SK-N-SH (cell line): ENCODE data around the gene SCD5. TPM values are rescaled to one million over a fixed set of nuclear protein-coding genes. Genes with fewer than 3 reads are reported as not detected.
A peak's percentile ranks its signal among the peaks of the same experiment; 100 is the strongest.

Experiments used
- CTCF ChIA-PET: fragments of 300-600, 350-600 bp; formaldehyde crosslinking; extraction: SDS; loops from one replicate; lab custom pipeline; 2021; lab: Yijun Ruan, JAX
- POLR2A ChIA-PET: fragments of 350-600 bp; sonication (Branson Sonifier 250); formaldehyde crosslinking; extraction: SDS; loops from one replicate; lab custom pipeline; 2020; ENCODE audit warnings: antibody characterized with exemption, inconsistent platforms; lab: Yijun Ruan, JAX
- DNase-seq: peaks from one replicate; pipeline ENCODE4 v3.0.0; 2012
- H2AFZ ChIP-seq: fragments of 200-600 bp; sonication (generic); 2 replicates; pipeline ENCODE4 v1.8.1; 2016; ENCODE audit warnings: antibody characterized with exemption, mild to moderate bottlenecking, low read depth
- H3F3A ChIP-seq: fragments of 200-600 bp; sonication (generic); replicated peaks from 2 replicates; pipeline ENCODE3; 2016; ENCODE audit warnings: antibody characterized with exemption, mild to moderate bottlenecking; ENCODE audit not compliant: insufficient read depth
- H3K27ac ChIP-seq, 2 experiments: fragments of 200-500 bp in 1 of 2; fragments of 200-600 bp in 1 of 2; sonication (Bioruptor generic) in 1 of 2; sonication (generic), shearing (Covaris generic) in 1 of 2; 2 replicates each; pipeline versions ENCODE4 v1.5.1 to v1.6.1; 2014 to 2016; ENCODE audit warnings: low read depth in 2 of 2, inconsistent platforms in 1 of 2, low read length in 1 of 2, mild to moderate bottlenecking in 1 of 2, mixed read lengths in 1 of 2
- H3K27me3 ChIP-seq: fragments of 200-600 bp; sonication (generic), shearing (Covaris generic); 2 replicates; pipeline ENCODE4 v1.6.1; 2016; ENCODE audit warnings: mixed run types; ENCODE audit not compliant: insufficient read depth
- H3K36me3 ChIP-seq, 2 experiments: fragments of 200-500 bp in 1 of 2; fragments of 200-600 bp in 1 of 2; sonication (Bioruptor generic) in 1 of 2; sonication (generic) in 1 of 2; replicated peaks in 1 of 2; 2 replicates each; pipeline versions ENCODE3 to v1.5.1; 2014 to 2016; ENCODE audit warnings: low read length in 1 of 2, mild to moderate bottlenecking in 1 of 2; ENCODE audit not compliant: insufficient read depth in 2 of 2, control insufficient read depth in 1 of 2
- H3K4me1 ChIP-seq, 2 experiments: fragments of 200-500 bp in 1 of 2; fragments of 200-600 bp in 1 of 2; sonication (Bioruptor generic) in 1 of 2; sonication (generic), shearing (Covaris generic) in 1 of 2; 2 replicates each; pipeline versions ENCODE4 v1.5.1 to v1.6.1; 2014 to 2016; ENCODE audit warnings: low read depth in 1 of 2, low read length in 1 of 2, mixed run types in 1 of 2; ENCODE audit not compliant: insufficient read depth in 2 of 2, control insufficient read depth in 1 of 2
- H3K4me2 ChIP-seq: fragments of 200-600 bp; sonication (generic), shearing (Covaris generic); 2 replicates; pipeline ENCODE4 v1.6.1; 2017; ENCODE audit warnings: mixed run types
- H3K4me3 ChIP-seq, 2 experiments: fragments of 200-500 bp in 1 of 2; fragments of 200-600 bp in 1 of 2; sonication (Bioruptor generic) in 1 of 2; sonication (generic), shearing (Covaris generic) in 1 of 2; 2 replicates each; pipeline versions ENCODE4 v1.5.1 to v1.8.1; 2014 to 2016; ENCODE audit warnings: low read depth in 2 of 2, inconsistent platforms in 1 of 2, low read length in 1 of 2, mild to moderate bottlenecking in 1 of 2, mixed read lengths in 1 of 2, moderate library complexity in 1 of 2
- H3K79me2 ChIP-seq: fragments of 200-600 bp; sonication (generic); 2 replicates; pipeline ENCODE4 v1.8.1; 2017; ENCODE audit warnings: mild to moderate bottlenecking; ENCODE audit not compliant: insufficient read depth
- H3K9ac ChIP-seq: fragments of 200-600 bp; sonication (generic); 2 replicates; pipeline ENCODE4 v1.6.1; 2017; ENCODE audit warnings: mixed run types
- H3K9me2 ChIP-seq: fragments of 200-600 bp; sonication (generic); 2 replicates; pipeline ENCODE4 v1.6.1; 2017; ENCODE audit warnings: mixed run types
- H3K9me3 ChIP-seq: fragments of 200-600 bp; sonication (generic); 2 replicates; pipeline ENCODE4 v1.6.1; 2017; ENCODE audit warnings: mixed run types, mild to moderate bottlenecking, moderate library complexity
- H4K20me1 ChIP-seq: fragments of 200-600 bp; sonication (generic); 2 replicates; pipeline ENCODE4 v1.6.1; 2017; ENCODE audit warnings: mild to moderate bottlenecking, mixed run types; ENCODE audit not compliant: insufficient read depth
- GATA2 ChIP-seq: sonication (generic); formaldehyde crosslinking; IDR thresholded peaks from 2 replicates; pipeline ENCODE4 v1.5.0; 2020; ENCODE audit warnings: mild to moderate bottlenecking, missing genetic modification reagents
- RAD21 ChIP-seq: IDR thresholded peaks from 2 replicates; pipeline ENCODE4 v1.6.1; 2012; ENCODE audit warnings: mild to moderate bottlenecking, low read length
- TEAD4 ChIP-seq: IDR thresholded peaks from 2 replicates; pipeline ENCODE4 v1.4.0; 2012; ENCODE audit warnings: mild to moderate bottlenecking, borderline replicate concordance; ENCODE audit not compliant: insufficient read depth
- YY1 ChIP-seq: IDR thresholded peaks from 2 replicates; pipeline ENCODE4 v1.4.0; 2012; ENCODE audit warnings: low read depth, mild to moderate bottlenecking
- WGBS: methylation state at CpG from one replicate; pipeline ENCODE4 v1.1.6; 2017; ENCODE audit warnings: low lambda C conversion rate; 5-methylcytosine and 5-hydroxymethylcytosine counted together
- polyA plus RNA-seq, 3 experiments: library from polyadenylated mRNA; depleted of rRNA; stranded (reverse); fragments of >200 nt; gene quantifications; 2 replicates each; pipeline ENCODE4 v1.2.3, GENCODE V29; 2012
- TF ChIP-seq, protein P1 (sequence below): IDR thresholded peaks from 2 replicates; pipeline ENCODE4 v1.4.0; 2012; ENCODE audit warnings: low read depth
- TF ChIP-seq, protein P2 (sequence below): IDR thresholded peaks from 2 replicates; pipeline ENCODE4 v1.6.1; 2012; ENCODE audit warnings: mild to moderate bottlenecking, low read depth, low read length, moderate library complexity
- TF ChIP-seq, protein P3 (sequence below): fragments of 200-600 bp; sonication (generic); IDR thresholded peaks from 2 replicates; pipeline ENCODE4 v1.6.1; 2017; ENCODE audit warnings: antibody characterized with exemption, mild to moderate bottlenecking, moderate library complexity

The SCD5 gene
- polyA plus RNA-seq, 1 of the 3 experiments (the other 2 are of a cell fraction), result 23.7 TPM

DNA sequence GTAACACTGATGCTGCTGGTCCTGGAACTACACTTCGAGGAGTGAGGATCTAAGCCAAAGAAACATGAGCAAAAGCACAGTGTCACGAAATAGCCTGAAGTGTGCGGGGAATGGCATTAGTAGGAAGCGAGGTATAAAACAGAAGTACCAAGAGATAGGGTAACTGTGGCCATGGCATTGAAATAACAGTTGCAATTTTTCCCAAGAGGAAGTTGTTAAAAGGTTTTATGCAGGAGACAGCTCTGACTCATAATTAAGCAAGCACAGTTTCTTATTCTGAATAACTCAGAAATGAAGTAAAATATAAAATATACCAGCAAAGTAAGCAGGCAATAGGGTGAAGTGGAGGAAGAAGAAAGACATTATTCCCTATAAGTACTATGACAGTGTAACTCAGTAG lies 146.5 kb downstream of the SCD5 start:
- Histone ChIP-seq H3K27me3 (no peaks in the 10 kb centered on the region), H3K4me3 (no peak overlapping the region), H3K36me3 (peaks cover 0 to 3% of the 10 kb centered on the region in 2 experiments), H3F3A (peaks cover 11% of the 10 kb centered on the region), H3K79me2 (no peaks in the 10 kb centered on the region), H3K9me2 (no peaks in the 10 kb centered on the region), H4K20me1 (no peaks in the 10 kb centered on the region), H3K9me3 (no peaks in the 10 kb centered on the region), H3K27ac (peak overlapping the region in 1 of 2 experiments; percentile 44; a peak in 1 of 4 replicates), H2AFZ (no peak overlapping the region), H3K4me1 (peaks cover 0 to 11% of the 10 kb centered on the region in 2 experiments; a peak in 1 of 4 replicates), H3K4me2 (no peak overlapping the region), H3K9ac (no peak overlapping the region)
- POLR2A ChIA-PET, result no interaction called here
- CTCF ChIA-PET, result interaction anchor here (1.4 kb wide), 1 partner anchor 69 kb away, joined by 4 read pairs; no protein-coding TSS in a partner anchor
- 57% methylated on average over 4 of the region's 4 CpGs for WGBS
- TF ChIP-seq RAD21 (no peak), TEAD4 (no peak), YY1 (no peak)
- TF ChIP-seq, protein P1, sequence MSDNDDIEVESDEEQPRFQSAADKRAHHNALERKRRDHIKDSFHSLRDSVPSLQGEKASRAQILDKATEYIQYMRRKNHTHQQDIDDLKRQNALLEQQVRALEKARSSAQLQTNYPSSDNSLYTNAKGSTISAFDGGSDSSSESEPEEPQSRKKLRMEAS, result no peak
- TF ChIP-seq, protein P2, sequence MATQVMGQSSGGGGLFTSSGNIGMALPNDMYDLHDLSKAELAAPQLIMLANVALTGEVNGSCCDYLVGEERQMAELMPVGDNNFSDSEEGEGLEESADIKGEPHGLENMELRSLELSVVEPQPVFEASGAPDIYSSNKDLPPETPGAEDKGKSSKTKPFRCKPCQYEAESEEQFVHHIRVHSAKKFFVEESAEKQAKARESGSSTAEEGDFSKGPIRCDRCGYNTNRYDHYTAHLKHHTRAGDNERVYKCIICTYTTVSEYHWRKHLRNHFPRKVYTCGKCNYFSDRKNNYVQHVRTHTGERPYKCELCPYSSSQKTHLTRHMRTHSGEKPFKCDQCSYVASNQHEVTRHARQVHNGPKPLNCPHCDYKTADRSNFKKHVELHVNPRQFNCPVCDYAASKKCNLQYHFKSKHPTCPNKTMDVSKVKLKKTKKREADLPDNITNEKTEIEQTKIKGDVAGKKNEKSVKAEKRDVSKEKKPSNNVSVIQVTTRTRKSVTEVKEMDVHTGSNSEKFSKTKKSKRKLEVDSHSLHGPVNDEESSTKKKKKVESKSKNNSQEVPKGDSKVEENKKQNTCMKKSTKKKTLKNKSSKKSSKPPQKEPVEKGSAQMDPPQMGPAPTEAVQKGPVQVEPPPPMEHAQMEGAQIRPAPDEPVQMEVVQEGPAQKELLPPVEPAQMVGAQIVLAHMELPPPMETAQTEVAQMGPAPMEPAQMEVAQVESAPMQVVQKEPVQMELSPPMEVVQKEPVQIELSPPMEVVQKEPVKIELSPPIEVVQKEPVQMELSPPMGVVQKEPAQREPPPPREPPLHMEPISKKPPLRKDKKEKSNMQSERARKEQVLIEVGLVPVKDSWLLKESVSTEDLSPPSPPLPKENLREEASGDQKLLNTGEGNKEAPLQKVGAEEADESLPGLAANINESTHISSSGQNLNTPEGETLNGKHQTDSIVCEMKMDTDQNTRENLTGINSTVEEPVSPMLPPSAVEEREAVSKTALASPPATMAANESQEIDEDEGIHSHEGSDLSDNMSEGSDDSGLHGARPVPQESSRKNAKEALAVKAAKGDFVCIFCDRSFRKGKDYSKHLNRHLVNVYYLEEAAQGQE, result no peak
- TF ChIP-seq, protein P3, sequence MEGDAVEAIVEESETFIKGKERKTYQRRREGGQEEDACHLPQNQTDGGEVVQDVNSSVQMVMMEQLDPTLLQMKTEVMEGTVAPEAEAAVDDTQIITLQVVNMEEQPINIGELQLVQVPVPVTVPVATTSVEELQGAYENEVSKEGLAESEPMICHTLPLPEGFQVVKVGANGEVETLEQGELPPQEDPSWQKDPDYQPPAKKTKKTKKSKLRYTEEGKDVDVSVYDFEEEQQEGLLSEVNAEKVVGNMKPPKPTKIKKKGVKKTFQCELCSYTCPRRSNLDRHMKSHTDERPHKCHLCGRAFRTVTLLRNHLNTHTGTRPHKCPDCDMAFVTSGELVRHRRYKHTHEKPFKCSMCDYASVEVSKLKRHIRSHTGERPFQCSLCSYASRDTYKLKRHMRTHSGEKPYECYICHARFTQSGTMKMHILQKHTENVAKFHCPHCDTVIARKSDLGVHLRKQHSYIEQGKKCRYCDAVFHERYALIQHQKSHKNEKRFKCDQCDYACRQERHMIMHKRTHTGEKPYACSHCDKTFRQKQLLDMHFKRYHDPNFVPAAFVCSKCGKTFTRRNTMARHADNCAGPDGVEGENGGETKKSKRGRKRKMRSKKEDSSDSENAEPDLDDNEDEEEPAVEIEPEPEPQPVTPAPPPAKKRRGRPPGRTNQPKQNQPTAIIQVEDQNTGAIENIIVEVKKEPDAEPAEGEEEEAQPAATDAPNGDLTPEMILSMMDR, result no peak
- DNase-seq, result no peak

DNA sequence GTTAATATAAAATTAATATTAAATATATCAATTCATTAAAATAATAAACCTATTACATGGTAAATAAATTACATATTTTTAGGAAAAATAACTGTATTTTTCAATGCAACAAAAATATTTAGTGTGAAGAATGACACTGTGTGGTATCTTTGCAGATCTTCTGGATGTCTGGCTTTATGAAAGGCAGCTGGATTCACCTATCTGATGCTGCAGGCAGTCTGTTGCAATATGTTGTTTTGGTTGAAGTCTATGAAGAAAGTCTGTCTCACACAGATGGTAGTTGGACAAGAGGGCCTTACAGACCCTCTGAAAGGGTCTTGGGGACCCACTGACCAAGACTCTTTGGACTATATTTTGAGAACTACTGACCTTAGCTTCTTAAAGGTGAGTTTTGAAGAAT lies 147.7 kb downstream of the SCD5 start:
- TF ChIP-seq, protein P2, result no peak
- peak; percentile 79 for TF ChIP-seq GATA2
- H3K27ac ChIP-seq, result no peak overlapping the region
- ChIA-PET CTCF (interaction anchor here (0.8 kb wide), 1 partner anchor 10 kb away, joined by 3 read pairs; no protein-coding TSS in a partner anchor), POLR2A (interaction anchor here (0.6 kb wide), 1 partner anchor 444 kb away, joined by 3 read pairs; no protein-coding TSS in a partner anchor)
- DNase-seq, result no peak
- no peak overlapping the region for H3K9ac ChIP-seq
- H3K4me2 ChIP-seq, result no peak overlapping the region
- peaks cover 0 to 11% of the 10 kb centered on the region in 2 experiments; a peak in 1 of 4 replicates for H3K4me1 ChIP-seq
- H2AFZ ChIP-seq, result no peak overlapping the region
- no peaks in the 10 kb centered on the region for H3K9me2 ChIP-seq
- H3K27me3 ChIP-seq, result no peaks in the 10 kb centered on the region
- H3F3A ChIP-seq, result peaks cover 11% of the 10 kb centered on the region
- no peaks in the 10 kb centered on the region for H3K79me2 ChIP-seq
- no peaks in the 10 kb centered on the region for H3K9me3 ChIP-seq
- peaks cover 0 to 3% of the 10 kb centered on the region in 2 experiments for H3K36me3 ChIP-seq
- no peaks in the 10 kb centered on the region for H4K20me1 ChIP-seq
- no peak overlapping the region for H3K4me3 ChIP-seq
